Measurements from ENCODE around the gene NPM1.
A peak's percentile ranks its signal among the peaks of the same experiment; 100 is the strongest.
"Not testable (repeated sequence)": the region's sequence is repeated elsewhere in the genome, so short reads cannot be mapped to it uniquely, and the experiment has no call there.

Gene NPM1

GRCh38 chr5:171387345-171387969 lies at the start of gene NPM1:
NPM1 (plus strand) TSS chr5:171387849; CDS start chr5:171387949, 100 bp downstream.
- peak; percentile 96 for DNase-seq

GRCh38 chr5:171340042-171340441 lies 47.6 kb upstream of the NPM1 start:
- DNase-seq: no peak

- DNase-seq: no peak
These were observed 47.2 kb upstream of the NPM1 start for GRCh38 chr5:171340491-171340890.

- no peak for DNase-seq
These were observed 45.1 kb upstream of the NPM1 start for GRCh38 chr5:171342362-171343111.

- DNase-seq: no peak
These were observed 42.6 kb upstream of the NPM1 start for GRCh38 chr5:171344936-171345608.

- no peak for DNase-seq
These were observed 36.0 kb upstream of the NPM1 start for GRCh38 chr5:171351536-171352073.

- no peak for DNase-seq
These were observed 32.3 kb upstream of the NPM1 start for GRCh38 chr5:171355302-171355724.

GRCh38 chr5:171357843-171358242 lies 29.8 kb upstream of the NPM1 start:
- DNase-seq: no peak

- DNase-seq: not testable (repeated sequence)
These were observed 26.5 kb upstream of the NPM1 start for GRCh38 chr5:171361151-171361550.

- not testable (repeated sequence) for DNase-seq
These were observed 24.4 kb upstream of the NPM1 start for GRCh38 chr5:171363249-171363648.

GRCh38 chr5:171363846-171364245 lies 23.8 kb upstream of the NPM1 start:
- no peak for DNase-seq

- no peak for DNase-seq
These were observed 22.3 kb upstream of the NPM1 start for GRCh38 chr5:171365351-171365750.

- DNase-seq: no peak
These were observed 21.0 kb upstream of the NPM1 start for GRCh38 chr5:171366645-171367044.

GRCh38 chr5:171367424-171368370 lies 20.0 kb upstream of the NPM1 start:
- no peak for DNase-seq

- no peak for DNase-seq
These were observed 18.6 kb upstream of the NPM1 start for GRCh38 chr5:171369056-171369455.

- DNase-seq: no peak
These were observed 17.8 kb upstream of the NPM1 start for GRCh38 chr5:171369898-171370297.

- DNase-seq: not testable (repeated sequence)
These were observed 16.8 kb upstream of the NPM1 start for GRCh38 chr5:171370881-171371280.

- DNase-seq: no peak
These were observed 16.3 kb upstream of the NPM1 start for GRCh38 chr5:171371326-171371725.

- no peak for DNase-seq
These were observed 7.7 kb upstream of the NPM1 start for GRCh38 chr5:171379961-171380360.

- not testable (repeated sequence) for DNase-seq
These were observed 3.2 kb upstream of the NPM1 start for GRCh38 chr5:171384416-171384815.

- not testable (repeated sequence) for DNase-seq
These were observed 2.6 kb upstream of the NPM1 start for GRCh38 chr5:171384999-171385398.

GRCh38 chr5:171386006-171386671 lies 1.5 kb upstream of the NPM1 start:
- DNase-seq: no peak
